ENCODE measurements around the gene SHROOM2.

The SHROOM2 gene

DNA sequence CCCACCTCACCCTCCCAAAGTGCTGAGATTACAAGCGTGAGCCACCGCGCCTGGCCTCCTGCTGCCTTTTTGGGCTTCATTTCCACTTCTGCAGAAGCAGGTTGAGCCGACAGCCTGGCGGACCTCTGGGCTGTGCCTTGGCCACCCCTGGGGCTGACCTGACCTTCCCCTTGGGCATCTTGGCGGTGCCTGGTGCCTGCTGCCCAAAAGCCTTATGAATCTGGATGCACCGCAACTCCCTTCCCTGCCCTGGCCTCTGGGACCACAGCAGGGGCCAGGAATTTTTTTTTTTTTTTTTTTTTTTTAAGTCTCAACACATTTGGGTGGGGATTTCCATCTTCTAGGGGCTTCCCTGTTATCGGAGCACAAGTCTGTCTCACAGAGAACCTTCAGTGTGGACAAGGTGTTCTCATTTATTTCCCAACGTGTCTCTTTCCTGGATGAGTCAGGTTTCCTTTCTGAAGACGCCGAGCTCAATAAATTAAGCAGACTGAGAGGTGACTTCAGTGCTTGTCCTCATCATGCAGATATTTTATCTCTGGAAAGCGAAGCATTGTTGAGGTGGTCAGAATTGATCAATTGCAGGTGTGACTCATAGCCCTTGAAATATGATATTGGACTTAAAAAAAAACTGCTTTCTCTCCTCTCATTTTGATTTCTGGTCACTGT is 79.7 kb downstream of the SHROOM2 start:
- DNase-seq (ENCODE audit: low read depth), result no peak

- no peak for DNase-seq (ENCODE audit: low read depth)
Measured at GRCh38 chrX:9866633-9867032, 80.4 kb downstream of the SHROOM2 start.

- no peak for DNase-seq (ENCODE audit: low read depth)
Measured at GRCh38 chrX:9867226-9867625, 81.0 kb downstream of the SHROOM2 start.

DNA sequence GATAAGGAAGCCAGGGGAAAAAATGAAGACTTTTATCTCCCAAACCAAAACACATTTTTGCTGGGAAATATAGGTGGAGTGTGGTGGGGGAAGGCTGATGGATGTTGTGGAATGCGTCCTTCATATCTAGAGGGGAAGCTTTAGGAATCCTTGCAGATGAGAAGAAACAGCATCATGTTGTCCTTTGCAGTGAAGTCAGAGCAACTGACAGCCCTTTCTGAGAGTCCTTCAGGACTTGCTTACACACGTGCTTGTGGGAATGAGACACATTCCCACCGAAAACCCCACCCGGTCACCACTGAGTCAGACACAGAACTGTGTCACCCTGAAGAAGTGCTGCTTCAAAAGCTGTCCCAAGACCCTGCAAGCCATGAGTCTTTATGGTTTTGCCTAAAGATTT is 81.5 kb downstream of the SHROOM2 start:
- no peak for DNase-seq (ENCODE audit: low read depth)

DNA sequence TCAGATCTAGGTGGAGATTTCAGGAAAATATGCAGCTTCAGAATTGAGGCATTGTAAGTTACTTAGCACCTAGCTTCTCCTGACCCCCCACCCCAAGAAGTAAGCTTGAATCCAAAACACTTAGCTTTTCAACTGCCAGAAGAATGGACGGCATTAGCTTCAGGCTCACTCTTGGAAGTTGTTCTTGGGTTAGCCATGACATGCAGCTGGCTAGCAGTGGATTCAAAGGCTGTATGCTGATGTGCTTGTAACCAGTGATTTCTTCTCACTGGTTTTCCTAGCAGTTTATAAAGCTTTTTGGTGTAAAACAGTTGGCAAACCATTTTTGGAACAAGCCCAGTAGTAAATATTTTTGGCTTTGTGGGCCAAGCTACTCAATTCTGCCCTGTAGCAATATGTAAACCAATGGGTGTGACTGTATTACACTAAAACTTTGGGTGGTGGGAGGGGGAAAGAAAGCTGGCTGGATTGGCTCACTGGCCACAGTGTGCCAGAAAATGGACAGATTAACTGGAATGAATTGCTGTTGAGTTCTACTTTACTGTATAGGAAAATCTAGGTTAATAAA is 85.6 kb downstream of the SHROOM2 start:
- DNase-seq (ENCODE audit: low read depth), result no peak

DNA sequence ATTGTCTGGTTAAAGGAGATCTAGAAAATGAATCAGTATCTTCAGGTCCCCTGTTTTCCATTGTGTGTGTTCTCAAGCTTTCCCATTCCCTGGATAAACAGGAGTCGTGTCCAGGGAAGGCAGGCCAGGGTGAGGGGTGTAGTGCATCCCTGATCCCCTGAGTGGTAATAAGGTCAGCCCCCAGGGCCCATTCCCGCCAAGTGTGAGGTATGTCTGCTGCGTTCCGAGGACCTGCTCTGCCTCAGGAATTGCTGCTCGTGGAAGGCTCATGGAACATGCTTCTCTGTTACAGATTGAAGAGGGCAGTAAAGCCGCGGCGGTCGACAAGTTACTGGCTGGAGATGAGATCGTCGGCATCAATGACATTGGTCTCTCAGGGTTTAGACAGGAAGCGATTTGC is 87.1 kb downstream of the SHROOM2 start:
- DNase-seq (ENCODE audit: low read depth), result no peak

DNA sequence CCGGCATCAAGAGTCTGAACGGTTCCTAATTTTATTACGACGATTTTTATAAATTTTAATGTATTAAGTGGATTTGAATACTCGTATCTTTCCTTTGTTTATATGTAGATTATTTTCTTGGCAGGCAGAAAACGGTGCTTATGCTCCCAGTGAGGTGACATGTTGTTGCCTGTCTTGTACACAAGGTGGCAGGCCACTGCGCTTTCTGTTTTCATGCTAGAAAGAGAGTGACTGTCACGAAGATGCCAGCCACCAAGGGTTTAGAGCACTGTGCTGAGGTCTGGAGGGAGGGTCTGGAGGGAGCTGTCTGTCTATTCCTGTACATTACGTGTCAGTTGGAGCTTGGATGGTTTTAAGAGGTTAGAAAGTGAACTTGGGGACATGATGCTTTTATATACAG is 87.7 kb downstream of the SHROOM2 start:
- no peak for DNase-seq (ENCODE audit: low read depth)

DNA sequence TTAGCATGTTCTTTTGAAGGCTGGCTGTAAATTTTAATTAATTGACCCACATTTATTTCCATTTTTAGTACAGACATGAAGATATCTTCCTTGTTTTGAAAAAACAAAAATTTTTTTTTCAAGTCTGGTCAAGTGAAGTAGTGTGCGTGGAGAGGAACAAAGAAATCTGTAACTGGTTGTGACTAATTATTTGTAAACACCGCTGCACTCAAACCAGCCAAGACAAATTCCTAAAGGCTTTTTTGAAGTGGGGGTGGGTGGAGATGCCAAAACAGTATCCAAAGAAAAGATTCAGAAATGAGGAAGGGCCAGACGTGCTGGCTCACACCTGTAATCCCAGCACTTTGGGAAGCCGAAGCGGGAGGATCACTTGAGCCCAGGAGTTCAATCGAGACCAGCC is 88.3 kb downstream of the SHROOM2 start:
- DNase-seq (ENCODE audit: low read depth), result no peak

- DNase-seq (ENCODE audit: low read depth), result no peak
Measured at GRCh38 chrX:9875801-9876200, 89.6 kb downstream of the SHROOM2 start.

- no peak for DNase-seq (ENCODE audit: low read depth)
Measured at GRCh38 chrX:9876201-9876600, 90.0 kb downstream of the SHROOM2 start.

GRCh38 chrX:9878146-9878820 is 92.1 kb downstream of the SHROOM2 start:
- no peak for DNase-seq (ENCODE audit: low read depth)

GRCh38 chrX:9880237-9880636 is 94.0 kb downstream of the SHROOM2 start:
- DNase-seq (ENCODE audit: low read depth), result no peak

- DNase-seq (ENCODE audit: low read depth), result no peak
Measured at GRCh38 chrX:9880870-9881269, 94.6 kb downstream of the SHROOM2 start.

GRCh38 chrX:9882669-9883446 is 96.6 kb downstream of the SHROOM2 start:
- DNase-seq (ENCODE audit: low read depth), result no peak

DNA sequence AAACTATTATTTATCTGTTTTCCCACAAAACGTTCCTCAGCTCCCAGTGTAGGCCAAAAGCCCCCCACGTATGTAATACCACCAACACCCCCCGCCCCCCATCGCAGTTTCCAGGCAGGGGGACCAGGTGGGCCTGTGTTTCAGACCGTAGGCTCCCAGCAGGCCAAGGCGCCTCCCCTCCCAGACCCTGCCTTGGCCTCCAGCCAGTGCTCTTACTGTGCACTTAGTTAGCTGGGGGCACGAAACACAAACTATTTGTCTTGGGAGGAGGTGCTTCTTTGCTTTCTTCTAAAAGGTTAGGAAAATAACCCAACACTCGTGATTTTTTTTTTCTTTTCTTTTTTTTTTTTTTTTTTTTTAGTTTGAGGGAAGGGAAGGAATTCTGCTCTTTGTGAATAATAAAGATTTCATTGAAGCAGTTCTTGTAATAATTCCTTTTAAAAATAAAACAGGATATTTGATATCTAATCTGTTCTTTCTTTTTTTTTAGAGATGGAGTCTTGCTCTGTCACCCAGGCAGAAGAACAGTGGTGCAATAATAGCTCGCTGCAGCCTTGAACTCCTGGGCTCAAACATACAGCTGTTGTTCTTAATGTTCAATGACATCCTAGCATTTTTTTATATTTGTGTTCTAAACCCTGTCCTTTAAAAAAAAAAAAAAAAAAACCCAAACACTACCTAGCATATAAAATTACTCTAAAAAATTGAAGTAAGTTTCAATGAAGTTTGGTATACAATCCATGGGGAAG is 98.0 kb downstream of the SHROOM2 start:
- no peak for DNase-seq (ENCODE audit: low read depth)

GRCh38 chrX:9885150-9885549 is 98.9 kb downstream of the SHROOM2 start:
- DNase-seq (ENCODE audit: low read depth), result no peak

DNA sequence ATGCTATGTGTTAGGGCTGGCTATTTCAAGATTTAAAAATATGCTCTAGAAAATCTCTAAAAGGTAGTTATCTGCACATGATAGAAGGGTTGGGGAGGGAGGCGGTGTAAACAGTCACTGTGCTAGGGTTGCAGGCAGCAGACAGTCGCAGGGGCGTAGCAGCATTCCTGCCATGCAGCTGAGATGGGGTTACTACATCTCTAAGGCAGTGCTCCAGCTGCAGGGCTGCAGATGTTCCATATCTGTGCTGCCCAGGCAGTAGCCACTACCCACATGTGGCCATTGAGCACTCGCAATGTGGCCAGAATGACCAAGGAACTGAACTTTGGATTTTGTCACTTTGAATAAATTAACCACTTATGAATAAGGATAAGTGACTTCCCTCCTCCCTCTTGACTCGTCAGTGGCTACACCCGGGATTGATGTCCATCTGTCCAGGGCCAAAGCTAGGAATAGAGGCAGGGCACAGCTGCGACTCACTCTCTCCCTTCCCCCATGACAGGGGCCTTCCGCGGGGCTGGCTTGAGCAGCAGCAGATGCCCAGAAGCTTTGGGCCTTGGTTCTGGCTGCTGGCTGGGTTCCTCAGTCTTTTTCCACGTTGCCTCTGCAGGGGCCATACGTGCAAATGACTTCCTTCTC is 101.5 kb downstream of the SHROOM2 start:
- DNase-seq (ENCODE audit: low read depth), result no peak

DNA sequence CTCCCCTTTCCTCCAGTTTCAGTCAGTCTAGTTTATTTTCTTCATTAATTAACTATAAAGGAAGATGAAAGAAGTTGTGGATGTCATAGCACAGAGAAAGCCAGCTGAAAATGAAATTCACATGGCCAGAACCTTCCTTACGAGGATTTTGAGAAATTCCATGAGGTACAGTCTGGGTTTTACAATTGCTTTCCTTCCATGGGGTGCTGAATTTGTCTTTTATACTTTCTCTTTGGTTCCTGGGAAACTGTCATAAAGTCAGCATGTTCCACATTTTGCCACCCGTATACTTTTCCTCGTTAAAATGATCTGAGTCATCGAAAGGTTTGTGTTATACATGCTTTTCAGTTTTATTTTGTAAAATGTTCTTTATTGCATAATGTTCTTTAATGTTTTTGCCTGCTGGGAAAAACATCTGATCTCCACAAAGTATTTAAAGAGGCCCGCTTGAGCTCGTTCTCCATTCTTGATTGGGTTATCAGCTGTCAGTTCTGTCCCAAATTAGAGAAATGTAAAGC is 102.8 kb downstream of the SHROOM2 start:
- no peak for DNase-seq (ENCODE audit: low read depth)

DNA sequence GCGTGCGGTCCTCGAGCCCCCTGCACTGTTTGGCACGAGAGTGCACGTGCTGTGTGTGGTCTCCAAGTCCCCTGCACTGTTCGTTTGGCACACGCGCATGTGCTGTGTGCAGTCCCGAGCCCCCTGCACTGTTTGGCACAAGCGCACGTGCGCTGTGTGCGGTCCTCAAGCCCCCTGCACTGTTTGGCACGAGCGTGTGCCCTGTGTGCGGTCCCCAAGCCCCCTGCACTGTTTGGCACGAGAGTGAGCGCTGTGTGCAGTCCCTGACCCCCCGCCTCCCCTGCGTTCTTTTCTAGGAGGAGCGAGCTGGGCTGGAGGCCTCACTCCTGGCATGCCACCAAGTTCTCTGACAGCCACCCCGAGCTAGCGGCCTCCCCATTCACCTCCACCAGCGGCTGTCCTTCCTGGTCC is 104.5 kb downstream of the SHROOM2 start:
- DNase-seq (ENCODE audit: low read depth), result no peak

GRCh38 chrX:9895225-9895912 is 109.1 kb downstream of the SHROOM2 start:
- DNase-seq (ENCODE audit: low read depth), result no peak

GRCh38 chrX:9897761-9898161 is 111.5 kb downstream of the SHROOM2 start:
- peak; percentile 80 for DNase-seq (ENCODE audit: low read depth)
